Heart left ventricle (tissue), 13 donors: Measurements from ENCODE around the gene FADS6.

ENCODE experiments used
- CTCF ChIP-seq, 12 donors: fragments of 200-600 bp; sonication (generic) in 4 of 12; IDR thresholded peaks; one replicate each; pipeline versions ENCODE4 v1.5.0 to v1.8.0; 2018 to 2022; ENCODE audit warnings: antibody characterized with exemption in 12 of 12, mild to moderate bottlenecking in 5 of 12
- POLR2A ChIP-seq, 2 donors: fragments of 450-650 bp; IDR thresholded peaks; one replicate each; pipeline ENCODE4 v1.6.1; 2017; ENCODE audit warnings: antibody characterized with exemption in 2 of 2, mild to moderate bottlenecking in 2 of 2, moderate library complexity in 2 of 2
- donor health status: ischemic (EF 13 %, LVEDD 7.1; RV severe dilation, severe dysfunction).
- donor health status: DM: no; HTN: yes; CAD: no.
- donor health status: DM: no; HTN: no; CAD: no.
- donor health status: ischemic (EF 25% LVEDD 6.9; RV normal size, moderate dysfunction).
- donor health status: ischemic (EF 25% LVEDD 5.7; RV mildly dilated, moderate dysfunction).
- donor health status: ischemic (EF 35%, LVEDD 5.7; RV mildly dilated, moderate dysfunction).
- donor health status: nonischemic (EF 11% LVEDD 7.7; RV severe dilation, severe dysfunction).
- donor health status: DM: yes; HTN: yes; CAD: no.
- donor health status: PGD.
- donor health status: ischemic (EF 29% LVEDD 5.4; RV normal size, mild dysfunction).
- donor health status: nonischemic (EF 23%, LVEDD 6.1; RV moderate dilation, normal function).

GRCh38 chr17:74865504-74866197, 27.8 kb downstream of the FADS6 start:
- no peak for TF ChIP-seq CTCF (IDR thresholded peaks at IDR 0.05)
- TF ChIP-seq POLR2A (IDR thresholded peaks at IDR 0.05), result no peak
